HCT116 (cell line): Measurements from ENCODE around the gene CHD9NB. TPM values are rescaled to one million over a fixed set of nuclear protein-coding genes. Genes with fewer than 3 reads are reported as not detected.

Experiments used
- ATAC-seq: fragments of 200-7000 bp; cut with Tn5 transposase; 2 replicates; pipeline ENCODE4 v1.9.1; 2020; ENCODE audit warnings: mild to moderate bottlenecking, moderate library complexity
- BruUV-seq: library from RNA; stranded (reverse); fragments of 400-500 nt; replicated peaks from 2 replicates; lab custom pipeline; 2021; lab: Mats Ljungman, UMichigan
- CTCF ChIA-PET: fragments of 300-600 bp; sonication (Branson Sonifier 250); formaldehyde crosslinking; loops from one replicate; lab custom pipeline; 2021; ENCODE audit warnings: antibody characterized with exemption; lab: Charles Lee
- POLR2A ChIA-PET: fragments of 300-600, 350-600 bp; sonication (Branson Sonifier 250); formaldehyde crosslinking; loops from one replicate; lab custom pipeline; 2021; ENCODE audit warnings: antibody characterized with exemption; lab: Charles Lee
- RAD21 ChIA-PET, 2 experiments: fragments of 300-600 bp; sonication (Branson Sonifier 250); formaldehyde crosslinking; loops; one replicate each; lab custom pipeline; 2023; ENCODE audit warnings: low total read pairs in 2 of 2; ENCODE audit not compliant: uncharacterized antibody in 2 of 2, unreplicated experiment in 2 of 2, low non-redundant PET in 1 of 2; lab: Charles Lee
- DNase-seq: peaks from one replicate; pipeline ENCODE4 v3.0.0-alpha.2; 2010; ENCODE audit warnings: low read depth, low spot score
- H2AFZ ChIP-seq: fragments of 200-600 bp; shearing (Covaris generic), sonication (generic); 2 replicates; pipeline ENCODE4 v1.6.1; 2017; ENCODE audit warnings: low read depth, mixed run types, mixed read lengths, antibody characterized with exemption, low read length; ENCODE audit not compliant: poor library complexity, severe bottlenecking
- H3K27ac ChIP-seq: 2 replicates; pipeline ENCODE4 v1.5.1; 2012; ENCODE audit warnings: low read depth, low read length
- H3K27me3 ChIP-seq: fragments of 200-600 bp; sonication (generic); 2 replicates; pipeline ENCODE4 v1.6.1; 2016; ENCODE audit warnings: mixed run types, low read length, mixed read lengths; ENCODE audit not compliant: insufficient read depth
- H3K36me3 ChIP-seq, 2 experiments: fragments of 200-500 bp in 1 of 2; fragments of 200-600 bp in 1 of 2; sonication (Bioruptor generic) in 1 of 2; sonication (generic) in 1 of 2; 2 replicates each; pipeline versions ENCODE4 v1.5.1 to v1.6.1; 2014 to 2016; ENCODE audit warnings: low read length in 2 of 2, inconsistent platforms in 1 of 2, mixed read lengths in 1 of 2, mixed run types in 1 of 2; ENCODE audit not compliant: insufficient read depth in 2 of 2, control insufficient read depth in 1 of 2
- H3K4me1 ChIP-seq, 2 experiments: fragments of 200-600 bp in 1 of 2; sonication (generic) in 1 of 2; 2 replicates each; pipeline versions ENCODE4 v1.5.1 to v1.6.1; 2012 to 2017; ENCODE audit warnings: low read length in 2 of 2, inconsistent platforms in 1 of 2, mild to moderate bottlenecking in 1 of 2, mixed read lengths in 1 of 2, mixed run types in 1 of 2, moderate library complexity in 1 of 2; ENCODE audit not compliant: insufficient read depth in 2 of 2, control insufficient read depth in 1 of 2
- H3K4me2 ChIP-seq: fragments of 200-600 bp; sonication (generic); 2 replicates; pipeline ENCODE4 v1.6.1; 2017; ENCODE audit warnings: mixed run types, low read length, mixed read lengths
- H3K4me3 ChIP-seq, 2 experiments: fragments of 200-600 bp in 1 of 2; sonication (generic) in 1 of 2; replicated peaks in 1 of 2; 2 replicates each; pipeline ENCODE4 v1.5.1; 2011 to 2016; ENCODE audit warnings: low read length in 2 of 2, control low read depth in 1 of 2, low read depth in 1 of 2, mild to moderate bottlenecking in 1 of 2, mixed read lengths in 1 of 2, mixed run types in 1 of 2
- H3K79me2 ChIP-seq: fragments of 200-600 bp; sonication (generic); 2 replicates; pipeline ENCODE4 v1.6.1; 2017; ENCODE audit warnings: mild to moderate bottlenecking, mixed run types, low read length, moderate library complexity, mixed read lengths; ENCODE audit not compliant: insufficient read depth
- H3K9ac ChIP-seq: fragments of 200-600 bp; sonication (generic); 2 replicates; pipeline ENCODE4 v1.6.1; 2016; ENCODE audit warnings: low read length, mixed read lengths
- H3K9me2 ChIP-seq: fragments of 200-600 bp; sonication (generic), shearing (Covaris generic); 2 replicates; pipeline ENCODE4 v1.6.1; 2017; ENCODE audit warnings: mixed run types, mild to moderate bottlenecking, moderate library complexity; ENCODE audit not compliant: insufficient read depth
- H3K9me3 ChIP-seq, 2 experiments: fragments of 200-500 bp in 1 of 2; fragments of 200-600 bp in 1 of 2; sonication (Bioruptor generic) in 1 of 2; sonication (generic) in 1 of 2; 2 replicates each; pipeline ENCODE4 v1.6.1; 2014 to 2017; ENCODE audit warnings: low read length in 2 of 2, mixed read lengths in 2 of 2, inconsistent platforms in 1 of 2, low read depth in 1 of 2, mild to moderate bottlenecking in 1 of 2, mixed run types in 1 of 2, moderate library complexity in 1 of 2; ENCODE audit not compliant: control insufficient read depth in 1 of 2, insufficient read depth in 1 of 2
- H4K20me1 ChIP-seq: fragments of 200-600 bp; sonication (generic), shearing (Covaris generic); 2 replicates; pipeline ENCODE4 v1.6.1; 2017; ENCODE audit warnings: mixed run types, mild to moderate bottlenecking, moderate library complexity; ENCODE audit not compliant: insufficient read depth
- CBX3 ChIP-seq: IDR thresholded peaks from 2 replicates; pipeline ENCODE4 v1.6.1; 2012; ENCODE audit warnings: low read depth
- CEBPB ChIP-seq: IDR thresholded peaks from 2 replicates; pipeline ENCODE4 v1.6.1; 2012; ENCODE audit warnings: low read depth
- EZH2 ChIP-seq: fragments of 200-600 bp; sonication (generic); IDR thresholded peaks from 2 replicates; pipeline ENCODE4 v1.6.1; 2017; ENCODE audit warnings: antibody characterized with exemption, mixed run types
- EZH2phosphoT487 ChIP-seq: fragments of 200-600 bp; IDR thresholded peaks from 2 replicates; pipeline ENCODE4 v1.6.1; 2018; ENCODE audit warnings: antibody characterized with exemption, borderline replicate concordance
- FOSL1 ChIP-seq: IDR thresholded peaks from 2 replicates; pipeline ENCODE4 v1.6.1; 2012; ENCODE audit warnings: low read depth
- JUND ChIP-seq: IDR thresholded peaks from 2 replicates; pipeline ENCODE4 v1.6.1; 2012
- POLR2AphosphoS5 ChIP-seq: IDR thresholded peaks from 2 replicates; pipeline ENCODE4 v1.6.1; 2011; ENCODE audit warnings: mild to moderate bottlenecking, low read depth, low read length, moderate library complexity
- RAD21 ChIP-seq: IDR thresholded peaks from 2 replicates; pipeline ENCODE4 v1.6.1; 2012; ENCODE audit warnings: low read depth, mild to moderate bottlenecking
- SIN3A ChIP-seq: IDR thresholded peaks from 2 replicates; pipeline ENCODE4 v1.6.1; 2012; ENCODE audit warnings: low read depth
- SP1 ChIP-seq: IDR thresholded peaks from 2 replicates; pipeline ENCODE4 v1.6.1; 2012; ENCODE audit warnings: low read depth
- YY1 ChIP-seq: IDR thresholded peaks from 2 replicates; pipeline ENCODE4 v1.6.1; 2011; ENCODE audit warnings: low read length, low read depth, moderate library complexity, mild to moderate bottlenecking; ENCODE audit not compliant: insufficient replicate concordance; ENCODE audit errors: extremely low read depth
- ZFX ChIP-seq: fragments of 450-650 bp; IDR thresholded peaks from 2 replicates; pipeline ENCODE4 v1.6.1; 2017
- ZNF274 ChIP-seq: fragments of 200-500 bp; sonication (Bioruptor generic); IDR thresholded peaks from 2 replicates; pipeline ENCODE4 v1.6.1; 2014; ENCODE audit warnings: mild to moderate bottlenecking, low read depth, low read length, inconsistent platforms
- intact Hi-C: fragments of 100-400 bp; cut with micrococcal nuclease; formaldehyde crosslinking; loops from 2 replicates; pipeline ENCODE4 v1.10.0; 2022
- total RNA-seq: library from RNA; stranded (reverse); gene quantifications from one replicate; pipeline ENCODE4 v1.2.1, GENCODE V29; 2021; ENCODE audit not compliant: unreplicated experiment
- TF ChIP-seq, protein P1 (sequence below): IDR thresholded peaks from 2 replicates; pipeline ENCODE4 v1.6.1; 2012
- TF ChIP-seq, protein P2 (sequence below): IDR thresholded peaks from 2 replicates; pipeline ENCODE4 v1.6.1; 2012

Gene CHD9NB
- total RNA-seq, 1 experiment from 2014 or later = 1.2 TPM

DNA sequence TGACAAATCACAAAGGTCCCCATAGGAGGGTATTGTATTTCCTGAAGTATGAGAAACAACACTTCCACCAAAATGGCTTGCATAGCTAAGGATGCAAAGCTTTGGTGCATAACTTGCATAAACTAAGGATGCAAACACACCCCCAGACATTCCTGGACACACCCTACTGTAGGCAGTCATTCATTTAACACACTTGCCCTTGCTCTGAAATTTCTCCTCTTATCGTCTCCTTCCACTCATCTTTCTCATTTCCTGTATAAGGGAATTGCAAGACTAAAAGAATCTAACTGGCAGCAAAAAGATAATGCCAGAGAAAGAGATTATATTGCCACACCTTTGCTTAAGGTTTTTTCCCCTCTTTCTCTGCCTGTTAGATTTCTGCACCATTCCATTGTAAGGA is 30.4 kb upstream of the CHD9NB start (continued):
- TF ChIP-seq ZFX (no peak), FOSL1 (no peak), POLR2AphosphoS5 (no peak)
- TF ChIP-seq, all 23 proteins: peak for 0

DNA sequence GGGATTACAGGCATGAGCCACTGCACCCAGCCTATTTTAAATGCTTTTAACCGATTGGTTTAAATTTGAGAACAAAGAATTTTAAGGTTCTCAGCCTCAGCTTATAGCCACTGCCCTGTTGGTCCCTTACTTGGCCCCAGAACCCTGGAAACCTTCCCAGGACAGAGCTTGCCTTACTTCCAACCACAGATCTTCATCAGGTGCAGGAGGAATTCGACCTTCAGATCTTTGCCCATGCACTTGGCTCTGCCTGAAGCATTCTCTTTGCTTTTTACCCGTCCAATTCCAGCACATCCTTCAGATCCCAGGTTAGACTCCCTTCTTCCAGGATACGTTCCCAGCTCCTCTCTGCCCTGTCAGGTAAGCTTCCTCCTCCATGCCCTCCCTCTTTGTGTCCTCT is 29.8 kb upstream of the CHD9NB start:
- no peak for ATAC-seq
- BruUV-seq = no TSS peak
- no peak for DNase-seq
- intact Hi-C loops = no loop called here
- no peaks in the 10 kb centered on the region for H3K27me3 ChIP-seq
- no peaks in the 10 kb centered on the region for H3K36me3 ChIP-seq
- POLR2A ChIA-PET = interaction anchor here (1.3 kb wide), 1 partner anchor 17 kb away, joined by 3 read pairs; no protein-coding TSS in a partner anchor
- H3K79me2 ChIP-seq = peaks cover 87% of the 10 kb centered on the region
- no peaks in the 10 kb centered on the region for H4K20me1 ChIP-seq
- no peak overlapping the region for H3K9ac ChIP-seq
- no peak overlapping the region for H2AFZ ChIP-seq
- no peak overlapping the region for H3K4me3 ChIP-seq
- no peaks in the 10 kb centered on the region for H3K9me3 ChIP-seq
- H3K9me2 ChIP-seq = no peaks in the 10 kb centered on the region
- no peak for TF ChIP-seq ZFX
- no peak for TF ChIP-seq FOSL1
- TF ChIP-seq RAD21 = no peak
- TF ChIP-seq EZH2phosphoT487 = no peak
- no peak for TF ChIP-seq CEBPB
- no peak overlapping the region for H3K4me2 ChIP-seq
- H3K27ac ChIP-seq = no peak overlapping the region
- H3K4me1 ChIP-seq = peaks cover 0 to 2% of the 10 kb centered on the region in 2 experiments; a peak in 1 of 4 replicates
- CTCF ChIA-PET = no interaction called here
- RAD21 ChIA-PET = no interaction called here

DNA sequence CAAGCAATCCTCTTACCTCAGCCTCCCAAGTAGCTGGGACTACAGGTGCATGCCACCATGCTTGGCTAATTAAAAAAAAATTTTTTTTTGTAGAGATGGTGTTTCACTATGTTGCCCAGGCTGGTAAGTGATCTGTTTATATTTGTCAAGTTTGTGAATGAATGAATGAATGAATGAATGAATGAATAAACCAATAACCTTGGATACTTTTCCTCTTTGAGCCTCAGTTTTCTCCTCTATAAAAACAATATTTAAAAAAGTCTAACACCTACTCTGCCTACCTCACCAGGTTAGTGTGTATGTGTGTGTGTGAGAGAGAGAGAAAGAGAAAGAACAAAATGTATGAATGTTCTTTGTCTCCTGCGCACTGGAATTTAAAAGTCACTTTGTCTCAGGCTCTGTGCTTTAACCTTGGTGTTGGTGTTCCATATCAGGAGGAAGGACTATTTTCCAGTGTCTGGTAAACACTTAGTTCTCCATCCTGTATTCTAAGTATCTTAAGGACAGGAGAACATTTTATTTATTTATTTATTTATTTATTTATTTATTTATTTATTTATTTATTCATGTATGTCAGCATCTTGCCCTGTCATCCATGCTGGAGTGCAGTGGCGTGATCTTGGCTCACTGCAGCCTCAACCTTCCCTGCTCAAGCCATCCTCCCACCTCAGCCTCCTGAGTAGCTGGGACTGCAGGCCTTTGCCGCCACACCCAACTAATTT is 29.1 kb upstream of the CHD9NB start:
- Histone ChIP-seq H3K4me3 (no peak overlapping the region), H3K27me3 (no peaks in the 10 kb centered on the region), H3K9me2 (no peaks in the 10 kb centered on the region), H3K9ac (no peak overlapping the region), H3K4me1 (peaks cover 0 to 2% of the 10 kb centered on the region in 2 experiments; a peak in 1 of 4 replicates), H3K4me2 (no peak overlapping the region), H3K9me3 (no peaks in the 10 kb centered on the region), H3K79me2 (peaks cover 82% of the 10 kb centered on the region), H4K20me1 (no peaks in the 10 kb centered on the region), H3K27ac (no peak overlapping the region), H2AFZ (no peak overlapping the region), H3K36me3 (no peaks in the 10 kb centered on the region)
- intact Hi-C loops = no loop called here
- no TSS peak for BruUV-seq
- no peak for DNase-seq
- CTCF ChIA-PET = no interaction called here
- ATAC-seq = no peak
- RAD21 ChIA-PET = no interaction called here
- TF ChIP-seq YY1 = no peak
- TF ChIP-seq CEBPB = no peak
- no peak for TF ChIP-seq FOSL1
- no peak for TF ChIP-seq RAD21
- TF ChIP-seq EZH2 = no peak
- TF ChIP-seq, protein P1, sequence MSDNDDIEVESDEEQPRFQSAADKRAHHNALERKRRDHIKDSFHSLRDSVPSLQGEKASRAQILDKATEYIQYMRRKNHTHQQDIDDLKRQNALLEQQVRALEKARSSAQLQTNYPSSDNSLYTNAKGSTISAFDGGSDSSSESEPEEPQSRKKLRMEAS = no peak
- TF ChIP-seq, protein P2, sequence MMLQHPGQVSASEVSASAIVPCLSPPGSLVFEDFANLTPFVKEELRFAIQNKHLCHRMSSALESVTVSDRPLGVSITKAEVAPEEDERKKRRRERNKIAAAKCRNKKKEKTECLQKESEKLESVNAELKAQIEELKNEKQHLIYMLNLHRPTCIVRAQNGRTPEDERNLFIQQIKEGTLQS = no peak
- TF ChIP-seq ZNF274 = no peak
- TF ChIP-seq SP1 = no peak
- TF ChIP-seq SIN3A = no peak
- TF ChIP-seq POLR2AphosphoS5 = no peak
- no peak for TF ChIP-seq JUND
- TF ChIP-seq CBX3 = no peak
- POLR2A ChIA-PET = interaction anchor here (1.3 kb wide), 1 partner anchor 17 kb away, joined by 3 read pairs; no protein-coding TSS in a partner anchor
